DOHH2 (cell line): ENCODE measurements around the gene TTC6.

Experiments
- EZH2phosphoT487 ChIP-seq: fragments of 200-600 bp; sonication (generic); IDR thresholded peaks from 2 replicates; pipeline ENCODE4 v1.6.1; 2017; ENCODE audit warnings: borderline replicate concordance, mild to moderate bottlenecking, antibody characterized with exemption, low read length, moderate library complexity, mixed read lengths
- TF ChIP-seq, protein P1 (sequence below): fragments of 200-600 bp; sonication (generic); IDR thresholded peaks from one replicate; pipeline ENCODE4 v1.5.1; 2014; ENCODE audit warnings: antibody characterized with exemption, mild to moderate bottlenecking, low read depth, low read length; ENCODE audit not compliant: poor library complexity, severe bottlenecking

DNA sequence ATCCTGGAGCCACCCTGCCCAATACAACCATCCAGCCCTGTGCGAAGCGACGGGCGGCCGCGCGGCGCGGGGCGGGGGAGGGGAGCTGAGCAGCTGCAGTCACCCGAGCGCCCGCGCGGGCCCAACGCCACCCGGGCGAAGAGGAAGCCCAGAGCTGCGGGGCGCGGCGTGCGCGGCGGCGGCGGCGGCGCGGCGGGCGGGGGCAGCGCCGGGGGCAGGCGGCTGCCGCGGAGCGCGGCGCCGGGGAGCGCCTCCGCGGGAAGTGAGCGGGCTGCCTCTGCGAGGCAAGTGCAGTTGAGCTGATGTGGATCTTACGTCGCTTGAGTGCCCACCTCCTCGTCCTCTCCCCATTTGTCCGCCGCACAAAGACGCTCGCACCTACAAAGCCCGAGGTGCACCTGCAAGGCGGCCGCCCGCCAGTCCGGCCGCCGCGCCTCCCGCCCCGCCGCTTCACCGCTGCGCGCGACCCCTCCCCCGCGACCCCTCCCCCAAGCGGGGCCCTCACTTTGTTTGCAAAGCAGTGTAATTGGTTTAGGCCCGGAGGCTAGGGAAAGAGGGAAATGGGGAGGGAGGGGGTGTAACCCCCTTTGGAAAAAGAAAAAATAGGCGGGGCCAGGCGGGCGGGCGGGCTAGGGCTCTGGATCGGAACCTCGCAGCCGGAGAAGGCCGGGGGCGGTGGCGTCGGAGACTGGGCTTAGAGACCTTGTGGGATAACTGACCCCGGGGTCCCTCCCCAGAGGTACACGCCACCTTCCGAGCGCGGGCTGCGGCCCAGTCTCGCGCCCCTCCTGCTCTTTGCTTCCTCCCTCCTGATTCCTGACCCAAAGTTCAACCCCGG is at the start of gene TTC6, which contains the start of gene FOXA1:
- TF ChIP-seq, protein P1, sequence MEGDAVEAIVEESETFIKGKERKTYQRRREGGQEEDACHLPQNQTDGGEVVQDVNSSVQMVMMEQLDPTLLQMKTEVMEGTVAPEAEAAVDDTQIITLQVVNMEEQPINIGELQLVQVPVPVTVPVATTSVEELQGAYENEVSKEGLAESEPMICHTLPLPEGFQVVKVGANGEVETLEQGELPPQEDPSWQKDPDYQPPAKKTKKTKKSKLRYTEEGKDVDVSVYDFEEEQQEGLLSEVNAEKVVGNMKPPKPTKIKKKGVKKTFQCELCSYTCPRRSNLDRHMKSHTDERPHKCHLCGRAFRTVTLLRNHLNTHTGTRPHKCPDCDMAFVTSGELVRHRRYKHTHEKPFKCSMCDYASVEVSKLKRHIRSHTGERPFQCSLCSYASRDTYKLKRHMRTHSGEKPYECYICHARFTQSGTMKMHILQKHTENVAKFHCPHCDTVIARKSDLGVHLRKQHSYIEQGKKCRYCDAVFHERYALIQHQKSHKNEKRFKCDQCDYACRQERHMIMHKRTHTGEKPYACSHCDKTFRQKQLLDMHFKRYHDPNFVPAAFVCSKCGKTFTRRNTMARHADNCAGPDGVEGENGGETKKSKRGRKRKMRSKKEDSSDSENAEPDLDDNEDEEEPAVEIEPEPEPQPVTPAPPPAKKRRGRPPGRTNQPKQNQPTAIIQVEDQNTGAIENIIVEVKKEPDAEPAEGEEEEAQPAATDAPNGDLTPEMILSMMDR, result no peak
- TF ChIP-seq EZH2phosphoT487, result no peak
